Stomach (tissue), 9 donors: ENCODE measurements around the gene LRP2BP. TPM values are rescaled to one million over a fixed set of nuclear protein-coding genes. Genes with fewer than 3 reads are reported as not detected.

Experiments
- DNase-seq, 2 donors: peaks; one replicate each; pipeline versions ENCODE4 v3.0.0 to v3.0.0-alpha.2; 2013 to 2019
- H3K27ac ChIP-seq, 5 donors: fragments of 200-600 bp in 4 of 5; sonication (generic) in 4 of 5; one replicate each; pipeline ENCODE4 v1.5.1; 2013 to 2019; ENCODE audit warnings: mild to moderate bottlenecking in 1 of 5, moderate library complexity in 1 of 5
- H3K27me3 ChIP-seq, 3 donors: fragments of 200-600 bp; sonication (generic); one replicate each; pipeline ENCODE4 v1.5.1; 2017 to 2019; ENCODE audit warnings: mixed run types in 1 of 3
- H3K36me3 ChIP-seq, 4 donors: fragments of 200-600 bp; sonication (generic); 1 replicate in 3 of 4; 2 replicates in 1 of 4; pipeline ENCODE4 v1.5.1; 2016 to 2019
- H3K4me1 ChIP-seq, 4 donors: fragments of 200-600 bp; sonication (generic); one replicate each; pipeline ENCODE4 v1.5.1; 2016 to 2019
- H3K4me3 ChIP-seq, 4 donors: fragments of 200-600 bp; sonication (generic) in 3 of 4; one replicate each; pipeline ENCODE4 v1.5.1; 2016 to 2019; ENCODE audit warnings: mild to moderate bottlenecking in 1 of 4
- H3K9me3 ChIP-seq, 4 donors: fragments of 200-600 bp; sonication (generic); one replicate each; pipeline ENCODE4 v1.5.1; 2016 to 2019
- EP300 ChIP-seq: sonication (generic); formaldehyde crosslinking; IDR thresholded peaks from one replicate; pipeline ENCODE4 v1.6.1; 2017; ENCODE audit warnings: antibody characterized with exemption
- POLR2A ChIP-seq, 4 donors: fragments of 450-650 bp; IDR thresholded peaks; one replicate each; pipeline ENCODE4 v1.6.1; 2016; ENCODE audit warnings: antibody characterized with exemption in 4 of 4, control low read depth in 2 of 4, mild to moderate bottlenecking in 1 of 4, moderate library complexity in 1 of 4
- POLR2AphosphoS5 ChIP-seq, 3 donors: sonication (generic); formaldehyde crosslinking; IDR thresholded peaks; one replicate each; pipeline ENCODE4 v1.6.1; 2016; ENCODE audit warnings: antibody characterized with exemption in 3 of 3
- WGBS, 5 donors: extraction: QIAGEN DNeasy Blood & Tissue Kit in 3 of 5; methylation state at CpG; one replicate each; pipeline versions ENCODE4 v1.1.5 to v1.1.7; 2013 to 2018; 5-methylcytosine and 5-hydroxymethylcytosine counted together
- intact Hi-C: fragments of 100-400 bp; cut with DNase I; formaldehyde crosslinking; loops from one replicate; pipeline ENCODE4 v1.15.1; 2023; ENCODE audit warnings: low total_unique reads
- polyA plus RNA-seq, 3 donors: library from polyadenylated mRNA; stranded (reverse); fragments of 200-250 nt; gene quantifications; one replicate each; pipeline ENCODE4 v1.2.3, GENCODE V29; 2013
- total RNA-seq, 5 donors: library from RNA; depleted of rRNA; stranded (reverse); fragments of >200 nt; gene quantifications; one replicate each; pipeline versions ENCODE4 v1.1.0 to v1.2.3, GENCODE V29; 2014 to 2016
- TF ChIP-seq, protein P1 (sequence below), 7 experiments: fragments of 450-650 bp in 4 of 7; fragments of 200-600 bp in 3 of 7; sonication (generic) in 3 of 7; IDR thresholded peaks; one replicate each; pipeline ENCODE4 v1.5.1; 2016 to 2019; ENCODE audit warnings: antibody characterized with exemption in 7 of 7, control low read depth in 2 of 7, mild to moderate bottlenecking in 1 of 7
- donor health status: healthy with polysubstance abuse.
- donor health status: Bipolar disorder and iron deficiency.
- donor health status: healthy.

Gene LRP2BP
- total and polyA plus RNA-seq, 8 donors, result 0.31 to 4.8 (median 0.45) TPM; not detected in 3

DNA sequence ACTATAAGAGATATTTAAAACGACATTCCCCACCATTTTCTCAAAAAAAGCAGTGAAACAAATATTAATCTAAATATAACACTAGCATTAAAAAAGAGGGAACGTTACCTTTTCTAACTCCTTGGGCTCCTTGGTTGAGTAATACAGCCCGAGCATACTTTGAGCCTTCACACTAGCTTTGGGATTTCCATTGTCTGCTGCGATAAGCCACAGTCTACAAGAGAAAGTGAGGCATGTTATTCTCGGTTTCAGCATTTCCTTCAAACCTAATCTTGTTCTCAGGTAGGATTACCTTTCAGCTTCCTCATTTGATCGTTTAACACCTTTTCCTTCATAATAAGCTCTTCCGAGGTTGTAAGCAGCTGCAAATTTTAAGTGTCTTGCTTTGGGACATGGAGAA is 21.7 kb downstream of the LRP2BP start:
- Histone ChIP-seq H3K4me3 (no peak overlapping the region), H3K27me3 (no peaks in the 10 kb centered on the region), H3K4me1 (no peaks in the 10 kb centered on the region), H3K9me3 (no peaks in the 10 kb centered on the region), H3K27ac (no peak overlapping the region), H3K36me3 (peaks cover 0 to 44% (median 21%) of the 10 kb centered on the region in 4 donors)
- WGBS, 5 donors, result 81 to 87% (median 84%) methylated on average over 7 of the region's 7 CpGs
- intact Hi-C loops, result no loop called here
- TF ChIP-seq EP300, result no peak
- TF ChIP-seq, protein P1, sequence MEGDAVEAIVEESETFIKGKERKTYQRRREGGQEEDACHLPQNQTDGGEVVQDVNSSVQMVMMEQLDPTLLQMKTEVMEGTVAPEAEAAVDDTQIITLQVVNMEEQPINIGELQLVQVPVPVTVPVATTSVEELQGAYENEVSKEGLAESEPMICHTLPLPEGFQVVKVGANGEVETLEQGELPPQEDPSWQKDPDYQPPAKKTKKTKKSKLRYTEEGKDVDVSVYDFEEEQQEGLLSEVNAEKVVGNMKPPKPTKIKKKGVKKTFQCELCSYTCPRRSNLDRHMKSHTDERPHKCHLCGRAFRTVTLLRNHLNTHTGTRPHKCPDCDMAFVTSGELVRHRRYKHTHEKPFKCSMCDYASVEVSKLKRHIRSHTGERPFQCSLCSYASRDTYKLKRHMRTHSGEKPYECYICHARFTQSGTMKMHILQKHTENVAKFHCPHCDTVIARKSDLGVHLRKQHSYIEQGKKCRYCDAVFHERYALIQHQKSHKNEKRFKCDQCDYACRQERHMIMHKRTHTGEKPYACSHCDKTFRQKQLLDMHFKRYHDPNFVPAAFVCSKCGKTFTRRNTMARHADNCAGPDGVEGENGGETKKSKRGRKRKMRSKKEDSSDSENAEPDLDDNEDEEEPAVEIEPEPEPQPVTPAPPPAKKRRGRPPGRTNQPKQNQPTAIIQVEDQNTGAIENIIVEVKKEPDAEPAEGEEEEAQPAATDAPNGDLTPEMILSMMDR (IDR thresholded peaks at IDR 0.05), result no peak
- no peak for TF ChIP-seq POLR2A (IDR thresholded peaks at IDR 0.05)
- TF ChIP-seq POLR2AphosphoS5 (IDR thresholded peaks at IDR 0.05), result no peak
- DNase-seq, result no peak

DNA sequence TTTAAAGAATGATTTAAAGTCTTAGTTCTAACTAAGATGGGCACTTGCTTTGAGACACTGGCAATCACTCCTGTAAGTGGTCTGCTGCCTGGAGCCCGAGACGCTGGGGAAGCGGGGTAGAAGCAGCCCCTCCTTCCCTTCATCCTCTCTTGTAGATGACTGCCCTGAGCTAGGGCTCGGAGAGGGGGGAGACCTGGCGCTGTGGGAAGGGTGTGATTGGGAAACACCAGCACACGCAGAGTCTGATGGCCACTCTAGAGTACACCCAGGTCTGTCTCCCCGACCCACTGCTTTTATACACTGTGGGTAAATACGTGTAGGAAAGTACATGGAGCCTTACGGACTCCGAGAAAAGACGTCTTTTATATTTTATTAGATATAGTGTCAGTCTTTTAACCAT is 24.0 kb downstream of the LRP2BP start:
- H3K27ac ChIP-seq, result no peak overlapping the region
- TF ChIP-seq EP300 (no peak), POLR2AphosphoS5 (IDR thresholded peaks at IDR 0.05) (no peak), POLR2A (IDR thresholded peaks at IDR 0.05) (no peak)
- TF ChIP-seq, protein P1 (IDR thresholded peaks at IDR 0.05), result no peak
- H3K9me3 ChIP-seq, result no peaks in the 10 kb centered on the region
- WGBS, 5 donors, result 94 to 98% (median 95%) methylated on average over 11 of the region's 11 CpGs
- H3K4me3 ChIP-seq, result no peak overlapping the region
- no peaks in the 10 kb centered on the region for H3K27me3 ChIP-seq
- intact Hi-C loops, result no loop called here
- peaks cover 0 to 44% (median 21%) of the 10 kb centered on the region in 4 donors for H3K36me3 ChIP-seq
- no peaks in the 10 kb centered on the region for H3K4me1 ChIP-seq
- DNase-seq, result no peak

- WGBS, 5 donors, result 96 to 97% (median 96%) methylated on average over 11 of the region's 11 CpGs
- H3K27ac ChIP-seq, result no peak overlapping the region
- peaks cover 0 to 44% (median 21%) of the 10 kb centered on the region in 4 donors for H3K36me3 ChIP-seq
Observed at GRCh38 chr4:185370268-185370949, 25.3 kb downstream of the LRP2BP start.

DNA sequence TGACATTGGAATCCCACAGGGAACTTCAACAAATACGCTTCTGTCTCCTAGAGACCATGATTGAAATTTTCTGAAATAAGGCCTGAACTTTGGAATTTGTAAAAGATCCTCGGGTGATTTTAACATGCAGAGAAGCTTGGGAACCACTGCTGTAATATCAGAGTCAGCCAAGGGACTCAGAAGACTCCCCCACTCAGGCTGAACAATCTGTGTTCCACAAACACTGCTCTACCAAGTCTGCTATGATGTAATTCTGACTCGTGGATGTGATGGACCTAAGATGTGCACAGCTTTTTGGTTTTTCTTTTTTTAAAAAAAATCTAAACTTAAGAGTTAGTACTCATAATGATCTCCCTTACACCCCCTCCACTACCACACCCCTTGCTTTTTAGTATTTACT is 26.0 kb downstream of the LRP2BP start:
- no peak overlapping the region for H3K27ac ChIP-seq
- H3K27me3 ChIP-seq, result no peaks in the 10 kb centered on the region
- DNase-seq, result no peak
- no peak overlapping the region for H3K4me3 ChIP-seq
- WGBS, 5 donors, result 75 to 90% (median 81%) methylated on average over 3 of the region's 3 CpGs
- no peaks in the 10 kb centered on the region for H3K9me3 ChIP-seq
- H3K4me1 ChIP-seq, result no peaks in the 10 kb centered on the region
- TF ChIP-seq POLR2AphosphoS5 (IDR thresholded peaks at IDR 0.05) (no peak), POLR2A (IDR thresholded peaks at IDR 0.05) (no peak), EP300 (no peak)
- TF ChIP-seq, protein P1 (IDR thresholded peaks at IDR 0.05), result no peak
- peaks cover 0 to 44% (median 21%) of the 10 kb centered on the region in 4 donors for H3K36me3 ChIP-seq
- intact Hi-C loops, result no loop called here

More at GRCh38 chr4:185370268-185370949, 25.3 kb downstream of the LRP2BP start:
- H3K4me1 ChIP-seq, result no peaks in the 10 kb centered on the region
- no peaks in the 10 kb centered on the region for H3K9me3 ChIP-seq
- TF ChIP-seq POLR2A (IDR thresholded peaks at IDR 0.05) (no peak), POLR2AphosphoS5 (IDR thresholded peaks at IDR 0.05) (no peak), EP300 (no peak)
- TF ChIP-seq, protein P1 (IDR thresholded peaks at IDR 0.05), result no peak
- intact Hi-C loops, result no loop called here
- H3K4me3 ChIP-seq, result no peak overlapping the region
- no peaks in the 10 kb centered on the region for H3K27me3 ChIP-seq
- no peak for DNase-seq
